NCI-H82 (cell line): ENCODE results near the gene DENND4C.
A peak's percentile ranks its signal among the peaks of the same experiment; 100 is the strongest.
"Not testable (repeated sequence)": the region's sequence is repeated elsewhere in the genome, so short reads cannot be mapped to it uniquely, and the experiment has no call there.

Experiments
- DNase-seq: peaks from one replicate; lab custom pipeline; 2025; lab: John Stamatoyannopoulos, UW

The DENND4C gene

DNA sequence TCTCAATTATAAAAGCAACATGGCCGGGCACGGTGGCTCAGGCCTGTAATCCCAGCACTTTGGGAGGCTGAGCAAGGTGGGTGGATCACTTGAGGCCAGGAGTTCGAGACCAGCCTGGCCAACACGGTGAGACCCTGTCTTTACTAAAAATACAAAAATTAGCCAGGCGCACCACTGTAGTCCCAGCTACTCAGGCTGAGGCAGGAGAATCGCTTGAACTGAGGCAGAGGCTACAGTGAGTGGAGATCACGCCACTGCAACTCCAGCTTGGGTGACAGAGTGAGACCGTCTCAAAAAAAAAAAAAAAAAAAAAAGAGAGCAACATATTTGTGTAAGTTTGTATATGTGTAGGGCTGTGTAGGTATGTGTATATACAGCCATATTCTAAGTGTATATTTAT is 142.1 kb downstream of the DENND4C start:
- no peak for DNase-seq

DNA sequence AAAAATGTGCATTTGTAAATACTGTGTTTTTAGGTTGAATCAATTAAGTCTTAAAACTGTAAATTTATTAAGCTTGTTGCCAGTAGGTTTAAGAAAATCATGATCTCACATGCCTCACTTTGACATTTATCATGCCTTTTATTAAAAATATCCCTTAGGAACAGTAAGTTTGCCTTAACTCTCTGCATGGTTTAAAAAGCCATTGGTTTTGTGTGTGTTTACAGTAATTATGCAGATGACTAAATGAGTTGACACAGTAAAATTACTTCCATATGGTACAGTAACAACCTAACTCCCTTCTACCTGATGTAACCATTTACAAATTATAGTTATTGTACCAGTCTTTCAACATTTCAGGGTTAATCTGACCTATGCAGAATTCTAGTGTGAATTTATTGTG is 143.0 kb downstream of the DENND4C start:
- no peak for DNase-seq

DNA sequence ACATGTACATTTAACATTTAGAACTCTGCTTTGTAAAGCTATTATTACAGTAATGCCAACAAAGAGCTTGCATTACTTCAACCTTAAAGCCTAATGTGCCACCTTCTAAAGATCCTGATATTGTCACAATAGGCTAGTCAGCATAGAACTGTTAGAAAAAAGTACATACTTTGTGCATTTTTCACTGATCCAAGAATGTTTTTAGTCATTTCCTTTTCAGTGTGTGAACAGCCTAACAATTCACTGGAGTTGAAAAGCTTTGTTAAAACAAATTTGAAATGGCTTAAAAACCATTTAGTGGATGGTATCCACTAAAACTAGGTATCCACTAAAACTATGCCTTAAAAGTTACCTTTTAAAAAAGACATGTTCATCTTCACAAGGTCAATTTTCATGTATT is 145.0 kb downstream of the DENND4C start:
- DNase-seq: no peak

DNA sequence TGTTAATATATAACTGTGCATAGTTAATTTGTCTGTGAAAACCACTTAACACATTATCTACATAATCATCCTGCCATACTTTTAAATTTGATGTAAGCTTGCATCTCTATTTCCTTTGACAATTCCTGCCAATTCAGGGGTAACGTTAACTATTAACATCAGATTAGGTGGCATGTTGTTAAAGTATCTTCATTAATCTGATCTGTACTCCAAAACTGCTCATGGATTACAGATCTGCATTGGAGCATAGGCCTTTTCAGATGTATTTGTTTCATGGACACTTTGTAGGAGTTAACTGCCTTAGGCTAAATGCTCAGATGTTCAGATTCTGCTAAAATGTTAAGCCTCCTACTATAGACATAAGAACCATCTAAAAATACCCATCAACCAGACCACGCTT is 146.4 kb downstream of the DENND4C start:
- no peak for DNase-seq

DNA sequence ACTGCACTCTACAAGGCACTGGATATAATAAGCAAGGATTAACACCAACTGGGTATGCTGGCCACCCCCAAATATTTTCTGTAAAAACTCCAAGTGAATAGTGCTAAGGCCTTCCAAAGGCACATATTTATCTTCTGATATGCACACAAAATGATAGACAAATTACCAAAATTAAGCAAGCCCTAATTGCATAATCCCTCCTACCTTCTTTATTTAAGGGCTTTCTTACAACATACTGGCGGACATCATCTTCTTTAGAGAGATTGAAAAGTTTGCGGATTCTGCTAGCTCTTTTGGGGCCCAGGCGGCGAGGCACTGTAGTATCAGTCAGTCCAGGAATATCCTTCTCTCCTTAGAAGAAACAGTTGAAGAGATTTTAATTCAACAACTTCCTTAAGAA is 147.7 kb downstream of the DENND4C start:
- DNase-seq: no peak

DNA sequence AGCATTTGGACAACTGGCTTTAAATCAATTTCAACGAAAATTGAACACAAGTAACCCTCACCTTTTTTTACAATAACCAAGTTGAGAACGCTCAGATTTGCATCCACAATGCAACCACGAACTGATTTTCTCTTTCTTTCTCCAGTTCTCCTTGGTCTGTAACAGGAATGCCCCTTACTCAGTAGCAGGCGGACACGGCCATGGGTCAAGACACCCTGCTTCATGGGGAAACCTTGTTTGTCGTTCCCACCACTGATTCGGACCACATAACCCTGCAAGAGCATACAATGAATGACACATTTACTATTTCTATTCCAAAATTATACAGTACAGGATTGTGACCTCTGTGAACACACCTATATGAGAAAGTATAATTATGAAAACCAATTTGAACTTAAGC is 148.2 kb downstream of the DENND4C start:
- DNase-seq: no peak

DNA sequence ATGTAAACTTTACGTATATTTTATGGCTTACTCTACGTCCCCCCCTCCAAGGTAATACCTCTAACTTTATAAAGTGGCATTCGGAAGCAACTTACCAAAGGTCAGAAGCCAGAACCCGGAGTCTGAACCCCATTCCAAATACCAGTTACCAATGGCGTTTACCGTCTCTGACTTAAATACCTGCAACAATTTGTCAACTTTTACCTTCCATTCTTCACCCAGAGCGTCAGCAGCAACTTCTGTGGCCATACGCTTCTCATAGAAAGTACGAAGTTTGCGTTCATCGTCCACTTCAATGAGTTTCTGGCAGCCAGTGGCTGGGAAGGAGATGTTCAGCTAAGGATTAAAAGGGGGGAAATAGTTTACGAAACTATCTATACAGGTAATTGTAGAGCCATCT is 148.8 kb downstream of the DENND4C start:
- peak; percentile 20 for DNase-seq

DNA sequence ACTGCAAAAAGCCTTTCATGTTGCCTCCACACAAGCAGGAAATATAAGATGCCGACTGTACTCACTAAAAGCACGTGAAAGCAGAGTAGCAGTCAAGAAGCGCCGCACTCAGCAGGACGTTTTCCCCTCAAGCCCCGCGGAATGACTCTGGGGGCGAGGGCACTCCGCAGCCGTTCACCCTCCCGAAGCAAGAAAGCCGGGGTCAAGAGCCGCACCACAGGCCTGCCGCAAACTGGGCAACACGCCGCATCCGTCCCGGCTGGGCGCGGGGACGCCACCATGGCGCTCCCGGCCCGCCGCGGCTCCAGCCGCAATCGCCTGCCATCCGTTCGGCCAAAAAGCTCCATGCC is 149.2 kb downstream of the DENND4C start:
- DNase-seq: peak; percentile 54

DNA sequence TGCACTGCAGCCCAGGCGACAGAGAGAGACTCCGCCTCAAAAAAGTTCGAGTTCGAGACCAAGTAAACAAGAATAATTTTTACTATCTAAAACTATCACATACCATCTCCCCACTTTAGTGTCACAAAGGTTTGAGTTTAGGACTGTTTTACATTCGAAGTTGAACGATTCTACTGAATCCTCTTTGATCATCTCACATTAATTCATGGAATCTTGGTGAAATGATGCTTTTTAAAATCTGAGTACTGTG is 150.3 kb downstream of the DENND4C start:
- peak; percentile 30 for DNase-seq

DNA sequence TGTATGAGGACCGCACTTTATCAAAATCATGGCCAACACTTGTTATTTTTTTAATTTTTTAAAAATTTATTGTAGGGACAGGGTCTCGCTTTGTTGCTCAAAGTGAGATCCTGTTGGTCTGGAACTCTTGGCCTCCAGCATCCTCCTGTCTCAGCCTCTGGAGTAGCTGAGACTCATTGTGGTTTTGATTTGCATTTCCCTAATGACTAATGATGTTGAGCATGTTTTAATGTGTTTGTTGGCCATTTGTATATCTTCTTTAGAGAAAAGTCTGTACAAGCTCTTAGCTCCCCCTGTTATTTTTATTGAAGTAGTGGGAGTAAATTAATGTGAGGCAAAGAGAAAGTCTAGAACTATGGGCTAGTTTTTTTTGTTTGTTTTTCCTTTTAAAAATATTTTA is 151.2 kb downstream of the DENND4C start:
- DNase-seq: no peak

DNA sequence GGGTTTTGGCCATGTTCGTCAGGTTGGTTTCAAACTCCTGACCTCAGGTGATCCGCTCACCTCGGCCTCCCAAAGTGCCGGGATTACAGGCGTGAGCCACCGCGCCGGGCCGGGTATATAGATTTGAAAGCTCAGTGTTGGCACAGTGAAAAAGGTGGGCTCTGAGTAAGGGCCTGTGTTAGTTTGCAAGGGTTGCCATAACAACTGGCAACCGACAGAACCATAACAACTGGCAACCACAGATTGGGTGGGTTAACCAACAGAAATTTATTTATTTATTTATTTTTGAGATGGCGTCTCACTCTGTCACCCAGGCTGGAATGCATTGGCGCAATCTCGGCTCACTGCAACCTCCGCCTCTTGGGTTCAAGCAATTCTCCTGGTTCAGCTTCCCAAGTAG is 154.7 kb downstream of the DENND4C start:
- DNase-seq: peak; percentile 31

DNA sequence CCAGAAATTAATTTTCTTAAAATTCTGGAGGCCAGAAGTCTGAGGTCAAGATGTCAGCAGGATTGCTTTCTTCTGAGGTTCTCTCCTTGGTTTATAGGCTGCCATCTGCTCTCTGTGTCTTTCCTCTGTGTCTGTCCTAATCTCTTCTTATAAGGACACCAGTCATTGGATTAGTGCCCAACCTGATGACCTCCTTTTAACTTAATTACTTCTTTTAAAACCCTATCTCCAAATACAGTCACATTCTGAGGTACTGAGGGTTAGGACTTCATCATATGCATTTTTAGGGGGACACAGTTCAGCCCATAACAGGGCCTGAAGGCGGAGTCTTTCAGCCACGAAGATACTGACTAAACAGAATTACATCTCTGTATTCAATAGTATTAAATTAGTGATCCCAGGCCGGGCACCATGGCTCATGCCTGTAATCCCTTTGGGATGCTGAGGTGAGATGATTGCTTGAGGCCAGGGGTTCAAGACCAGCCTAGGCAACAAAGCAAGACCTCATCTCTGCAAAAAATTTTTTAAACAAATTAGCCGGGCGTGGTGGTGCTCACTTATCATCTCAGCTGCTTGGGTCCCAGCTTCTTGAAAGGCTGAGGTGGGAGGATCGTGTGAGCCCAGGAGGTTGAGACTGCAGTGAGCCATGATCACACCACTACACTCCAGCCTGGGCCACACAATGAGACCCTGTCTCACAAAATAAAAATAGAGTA is 155.5 kb downstream of the DENND4C start:
- DNase-seq: peak; percentile 97

DNA sequence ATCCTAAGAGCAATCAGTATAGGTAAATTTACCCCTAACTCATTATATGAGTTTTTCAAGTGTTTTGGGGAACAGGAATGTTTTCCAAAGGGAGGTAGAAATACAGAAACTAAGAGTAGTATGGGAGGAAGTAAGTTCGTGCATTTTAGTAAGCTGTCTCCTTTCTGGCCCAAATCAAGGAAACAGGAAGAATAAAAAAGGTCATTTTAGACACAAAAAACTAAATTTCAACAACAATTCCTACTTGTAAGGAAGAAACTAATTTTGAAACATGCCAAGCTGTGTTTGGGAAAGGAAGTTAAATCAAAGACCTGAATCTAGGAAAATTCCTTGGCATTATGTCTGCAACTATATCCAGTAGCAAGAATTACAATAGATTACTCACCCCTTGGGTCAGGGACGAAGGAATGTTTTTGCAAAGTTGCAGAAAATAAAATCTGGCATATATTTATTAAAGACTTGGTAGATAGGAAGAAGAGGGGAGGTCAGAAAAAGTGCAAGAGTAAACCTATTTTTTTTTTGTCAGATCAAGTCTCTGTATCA is 156.1 kb downstream of the DENND4C start:
- DNase-seq: no peak

DNA sequence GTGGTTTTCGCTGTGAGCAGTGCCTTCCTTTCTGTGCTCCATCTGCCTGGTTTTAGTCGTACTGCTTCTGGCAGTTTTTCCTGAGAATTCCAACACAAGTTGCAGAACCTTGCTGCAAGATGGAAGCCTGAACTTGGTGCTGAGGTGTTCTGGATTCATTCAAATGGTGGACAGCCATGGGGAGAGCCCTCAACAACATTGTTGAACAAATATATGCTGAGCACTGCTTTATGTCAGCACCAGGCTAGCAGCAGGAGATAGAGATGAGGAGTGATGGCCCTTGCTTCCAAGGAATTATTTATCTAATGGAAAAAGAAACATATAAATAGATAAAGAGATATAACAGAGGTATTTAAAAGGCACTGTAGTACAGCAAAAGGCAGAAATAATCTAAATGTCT is 156.8 kb downstream of the DENND4C start:
- peak; percentile 4 for DNase-seq

DNA sequence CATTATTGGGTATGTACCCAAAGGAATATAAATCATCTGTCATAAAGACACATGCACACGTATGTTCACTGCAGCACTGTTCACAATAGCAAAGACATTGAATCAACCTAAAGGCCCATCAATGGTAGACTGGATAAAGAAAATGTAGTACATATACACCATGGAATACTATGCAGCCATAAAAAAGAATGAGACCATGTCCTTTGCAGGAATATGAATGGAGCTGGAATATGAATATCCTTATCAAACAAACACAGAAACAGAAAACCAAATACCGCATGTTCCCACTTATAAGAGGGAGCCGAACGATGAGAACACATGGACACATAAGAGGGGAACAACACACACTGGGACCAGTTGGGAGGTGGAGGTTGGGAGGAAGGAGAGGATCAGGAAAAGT is 159.0 kb downstream of the DENND4C start:
- DNase-seq: not testable (repeated sequence)

DNA sequence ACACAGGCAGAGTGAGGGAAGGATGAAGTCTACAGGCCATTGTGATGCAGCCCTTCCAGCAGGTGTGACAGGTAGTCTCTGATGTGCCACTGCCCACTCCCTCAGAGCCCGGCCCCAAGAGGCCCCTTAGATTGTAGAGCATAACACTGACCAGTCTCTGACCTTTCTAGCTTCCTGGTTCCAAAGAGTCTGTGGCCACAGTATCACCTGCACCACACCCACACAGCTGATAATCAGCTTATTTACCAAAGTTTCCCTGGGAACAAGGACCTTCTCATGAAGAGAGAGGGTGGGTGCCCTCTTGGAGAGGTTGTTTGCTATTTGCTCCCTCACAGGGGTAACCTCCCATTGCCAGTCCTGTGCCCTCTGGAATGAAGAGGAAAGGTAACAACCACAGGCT is 167.4 kb downstream of the DENND4C start:
- no peak for DNase-seq

DNA sequence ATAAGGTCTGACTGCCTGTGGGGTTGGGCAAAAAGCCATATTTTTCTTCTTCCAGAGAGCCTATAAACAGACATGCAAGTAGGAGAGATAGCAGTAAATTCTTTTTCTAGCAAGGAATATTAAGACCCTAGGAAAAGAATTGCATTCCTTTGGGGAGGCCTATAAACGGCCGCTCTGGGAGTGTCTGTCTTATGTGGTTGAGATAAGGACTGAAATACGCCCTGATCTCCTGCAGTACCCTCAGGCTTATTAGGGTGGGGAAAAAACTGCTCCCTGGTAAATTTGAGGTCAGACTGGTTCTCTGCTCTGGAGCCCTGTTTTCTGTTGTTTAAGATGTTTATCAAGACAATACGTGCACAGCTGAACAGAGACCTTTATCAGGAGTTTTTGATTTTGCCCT is 172.7 kb downstream of the DENND4C start:
- DNase-seq: not testable (repeated sequence)

DNA sequence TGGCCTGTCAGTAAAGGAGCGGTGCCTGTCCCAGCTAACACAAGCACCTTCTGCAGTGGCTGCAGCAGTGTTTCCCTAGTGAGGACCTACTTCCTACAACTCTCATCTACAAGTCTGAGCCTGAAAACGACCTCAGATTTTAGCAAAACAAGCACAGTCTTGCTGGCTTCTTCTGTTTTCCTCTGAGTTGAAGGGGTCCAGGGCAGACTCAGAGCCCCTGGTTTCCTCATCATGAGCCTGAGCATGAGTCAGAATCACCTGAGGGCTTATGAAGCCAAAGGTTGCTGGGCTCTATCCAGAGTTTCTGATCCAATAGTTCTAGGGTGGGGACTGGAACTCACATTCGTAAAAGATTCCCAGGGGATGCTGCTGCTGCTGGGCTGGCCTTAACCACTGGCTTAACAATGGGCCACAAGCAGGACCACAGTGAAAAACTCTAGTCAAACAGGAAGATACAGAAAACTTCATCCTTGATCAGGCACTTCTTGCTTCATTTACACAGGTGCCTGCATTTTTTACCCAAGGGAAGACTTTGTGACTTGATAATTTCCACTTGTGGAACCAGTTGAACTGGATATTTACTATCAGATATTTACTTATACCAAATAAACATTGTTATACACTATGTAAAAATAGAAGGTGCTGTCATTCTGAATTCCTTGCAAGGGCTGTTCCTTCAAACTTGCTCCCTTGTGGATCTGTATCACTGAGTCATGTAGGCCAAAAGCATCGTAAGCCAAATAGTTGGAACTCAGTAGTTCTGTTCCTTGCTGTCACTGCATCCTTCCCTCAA is 174.0 kb downstream of the DENND4C start:
- DNase-seq: no peak

DNA sequence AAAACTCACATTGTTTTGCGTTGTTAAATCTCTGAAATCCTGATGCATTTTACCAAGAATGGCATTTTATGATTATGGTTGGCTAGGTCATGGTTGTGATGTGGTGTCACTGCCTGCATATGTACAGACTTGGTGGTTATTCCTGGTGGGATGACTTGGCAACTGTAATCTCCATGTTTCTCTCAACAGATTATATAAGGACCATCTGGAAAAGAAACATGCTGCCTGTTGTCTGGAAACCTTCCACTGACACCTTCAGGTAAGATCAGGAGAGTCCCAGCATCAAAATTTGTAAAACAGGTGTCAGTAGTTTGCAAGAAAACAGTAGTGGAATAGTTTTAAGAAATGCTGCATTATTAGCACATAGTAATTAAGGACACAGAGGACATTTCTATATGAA is 175.3 kb downstream of the DENND4C start:
- DNase-seq: peak; percentile 64

DNA sequence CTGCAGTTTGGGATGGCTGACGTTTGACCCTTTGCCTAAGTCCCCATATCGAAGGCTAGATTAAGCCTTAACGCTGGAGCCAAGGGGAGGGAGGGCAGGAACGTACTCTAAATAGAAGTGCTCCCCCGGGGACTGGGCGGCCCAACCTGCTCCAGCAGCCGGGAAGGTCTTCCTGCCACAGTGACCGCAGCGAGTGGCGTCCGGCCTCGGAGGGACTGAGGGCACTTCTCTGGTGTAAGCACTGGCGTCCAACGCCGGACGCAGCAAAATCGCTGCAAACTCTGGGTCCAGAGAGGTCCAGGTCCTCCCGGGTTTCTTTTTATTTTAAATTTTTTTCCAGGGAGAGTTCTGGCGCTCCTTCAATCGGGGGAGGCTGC is 177.8 kb downstream of the DENND4C start:
- DNase-seq: no peak

DNA sequence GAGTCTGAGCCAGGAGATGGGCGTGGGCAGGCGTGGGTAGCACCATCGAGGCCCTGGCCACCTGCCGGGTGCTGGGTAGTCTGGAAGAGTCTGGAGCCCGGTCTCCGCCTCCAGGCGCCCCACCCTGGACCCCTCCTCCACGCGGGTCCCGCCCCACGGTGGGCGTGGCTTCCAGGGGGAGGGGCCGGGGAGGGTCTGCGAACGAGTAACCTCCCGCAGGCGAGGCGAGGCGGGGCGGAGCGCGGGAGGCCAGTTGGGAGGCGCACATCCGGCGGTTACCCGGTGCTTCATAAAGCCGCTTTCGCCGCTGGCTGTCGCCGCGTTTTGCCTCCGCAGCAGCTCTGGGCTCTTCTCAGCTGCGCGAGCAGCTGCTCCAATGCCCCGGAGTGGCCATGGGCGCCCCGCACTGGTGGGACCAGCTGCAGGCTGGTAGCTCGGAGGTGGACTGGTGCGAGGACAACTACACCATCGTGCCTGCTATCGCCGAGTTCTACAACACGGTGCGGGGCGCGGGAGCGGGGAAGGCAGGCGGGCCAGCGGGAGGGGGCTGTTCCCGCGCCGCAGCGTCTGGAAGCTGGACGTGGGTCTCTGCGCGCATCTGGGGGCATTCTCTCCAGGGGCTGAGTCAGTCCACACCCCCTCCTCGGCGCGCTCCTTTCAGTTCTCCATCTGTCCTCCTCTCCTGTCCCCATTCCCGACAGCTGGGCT is 178.4 kb downstream of the DENND4C start, which contains the start of gene ACER2:
Gene ACER2, plus strand, starts transcription at position 317 of the 708 bp plus-strand sequence. Its CDS starts 76 bp downstream, at position 393.
- peak; percentile 95 for DNase-seq

DNA sequence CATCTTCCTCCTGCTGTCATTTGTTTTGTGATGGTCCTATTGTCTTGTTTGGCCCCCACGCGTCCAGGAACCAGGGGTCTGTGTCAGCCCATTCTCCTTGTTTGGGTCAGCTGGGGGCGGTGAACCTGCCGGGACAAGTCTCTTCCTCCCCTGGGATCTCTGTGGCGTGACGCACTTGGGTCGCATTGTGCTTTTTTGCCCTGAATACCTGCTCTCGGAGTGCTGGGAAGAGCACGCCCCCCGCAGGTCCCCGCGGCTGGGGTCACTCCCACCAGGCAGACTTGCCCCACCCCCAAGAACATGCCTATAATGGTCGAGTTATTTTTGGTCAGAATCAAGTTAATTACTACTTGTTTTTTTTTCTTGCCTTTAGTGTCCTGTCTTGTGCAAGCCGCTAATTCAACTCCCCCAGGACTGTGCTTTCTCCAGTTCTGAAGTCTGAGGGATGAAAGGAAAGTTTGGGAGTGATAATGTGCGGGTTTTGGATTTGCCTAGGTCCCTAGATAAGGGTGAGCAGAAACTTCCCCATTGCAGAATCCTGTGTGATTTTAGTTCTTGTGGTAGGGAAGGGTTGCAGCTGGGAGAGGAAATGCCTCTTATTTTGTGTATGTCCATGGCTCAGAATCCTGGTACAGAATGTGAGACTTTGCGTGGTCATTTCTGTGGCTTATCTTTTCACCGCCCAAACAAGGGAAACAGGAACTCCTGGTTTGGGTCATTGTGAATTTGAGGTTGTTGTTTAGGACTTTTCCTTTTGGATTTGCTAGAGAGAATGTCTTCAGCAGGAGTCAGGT is 179.1 kb downstream of the DENND4C start:
- DNase-seq: no peak
